Ovary (tissue), 9 donors: ENCODE data around the gene TPRG1. TPM values are rescaled to one million over a fixed set of nuclear protein-coding genes. Genes with fewer than 3 reads are reported as not detected.

Experiments
- DNase-seq, 5 donors: peaks; one replicate each; pipeline ENCODE4 v3.0.0-alpha.2; 2019 to 2020
- H3K27ac ChIP-seq, 2 donors: fragments of 200-600 bp; one replicate each; pipeline versions ENCODE4 v1.5.1 to v1.8.0; 2019 to 2022
- H3K27me3 ChIP-seq: fragments of 200-600 bp; one replicate; pipeline ENCODE4 v1.8.0; 2022
- H3K36me3 ChIP-seq: fragments of 200-600 bp; sonication (generic); one replicate; pipeline ENCODE4 v1.5.1; 2019
- H3K4me1 ChIP-seq: one replicate; pipeline ENCODE4 v1.8.1; 2013; ENCODE audit warnings: mild to moderate bottlenecking, moderate library complexity; ENCODE audit not compliant: insufficient read depth
- H3K4me3 ChIP-seq: fragments of 200-600 bp; sonication (generic); one replicate; pipeline ENCODE4 v1.5.1; 2017
- H3K9me3 ChIP-seq, 2 donors: fragments of 200-600 bp in 1 of 2; sonication (generic) in 1 of 2; one replicate each; pipeline versions ENCODE4 v1.5.1 to v1.8.1; 2013 to 2019; ENCODE audit warnings: mild to moderate bottlenecking in 1 of 2, moderate library complexity in 1 of 2
- EP300 ChIP-seq: sonication (generic); formaldehyde crosslinking; IDR thresholded peaks from one replicate; pipeline ENCODE4 v1.6.1; 2017; ENCODE audit warnings: antibody characterized with exemption
- POLR2A ChIP-seq: fragments of 450-650 bp; IDR thresholded peaks from one replicate; pipeline ENCODE4 v1.6.1; 2017; ENCODE audit warnings: antibody characterized with exemption, mild to moderate bottlenecking, moderate library complexity
- WGBS, 3 donors: extraction: QIAGEN DNeasy Blood & Tissue Kit in 1 of 3; methylation state at CpG; one replicate each; pipeline versions ENCODE4 v1.1.5 to v1.1.7; 2013 to 2017; 5-methylcytosine and 5-hydroxymethylcytosine counted together
- intact Hi-C, 4 donors: fragments of 100-400 bp; cut with DNase I; formaldehyde crosslinking; loops; one replicate each; pipeline versions ENCODE4 v1.11.0 to v1.15.1; 2022 to 2023
- polyA plus RNA-seq, 2 donors: library from polyadenylated mRNA; stranded (reverse); fragments of 200-250 nt in 1 of 2; fragments of 350-450 nt in 1 of 2; fragmentation: Illumina TruSeq in 1 of 2; extraction: RNeasy Lipid Tissue Mini Kit (QIAGEN cat#74804) in 1 of 2; gene quantifications; one replicate each; pipeline ENCODE4 v1.2.3, GENCODE V29; 2013 to 2014
- total RNA-seq, 7 donors: library from RNA; depleted of rRNA in 2 of 7; stranded (reverse); fragments of >200 nt in 2 of 7; fragmentation: NEBNext Ultra II Directional in 3 of 7; extraction: Animal tissue kit (Norgen Biotek cat#: 25700) in 3 of 7; gene quantifications; one replicate each; pipeline versions ENCODE4 v1.1.0 to v1.2.4, GENCODE V29; 2016 to 2023
- TF ChIP-seq, protein P1 (sequence below), 3 donors: fragments of 450-650 bp in 2 of 3; fragments of 200-600 bp in 1 of 3; IDR thresholded peaks; one replicate each; pipeline versions ENCODE4 v1.5.1 to v1.8.0; 2016 to 2022; ENCODE audit warnings: antibody characterized with exemption in 3 of 3, mild to moderate bottlenecking in 1 of 3
- donor health status: DM: no; HTN: no; CAD: no; lungs with moderate emphysema.
- donor health status: DM: no; HTN: no; CAD: no.
- donor health status: Bipolar disorder and iron deficiency.
- donor health status: DM: yes; HTN: yes; CAD: no.
- donor health status: DM: no; HTN: no; CAD: no.
- donor health status: DM: yes; HTN: yes; CAD: no.

The TPRG1 gene
- total and polyA plus RNA-seq, 9 donors, result 1.9 to 20.2 (median 7.5) TPM

DNA sequence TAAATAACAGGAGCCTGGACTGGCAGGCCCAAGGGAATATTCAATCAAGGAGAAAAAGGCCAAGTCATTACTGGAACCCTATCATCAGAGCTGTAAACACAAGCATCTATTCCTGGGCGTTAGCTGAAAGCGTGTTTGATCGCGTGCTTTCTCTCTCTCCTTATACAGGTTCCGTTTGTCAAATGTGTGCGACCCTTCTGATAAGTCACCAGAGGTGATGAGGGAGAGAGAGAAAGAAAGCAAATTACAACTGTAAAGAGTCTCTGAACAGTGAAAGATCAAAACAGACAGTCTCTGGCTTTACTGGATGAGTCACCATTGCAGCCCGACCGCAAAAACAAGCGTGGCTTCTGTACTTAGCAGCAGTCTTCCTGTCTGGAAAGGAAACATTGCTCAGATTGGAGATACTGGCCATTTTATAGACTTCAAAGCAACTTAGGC lies 39.5 kb upstream of the TPRG1 start:
- no peaks in the 10 kb centered on the region for H3K9me3 ChIP-seq
- WGBS, 3 donors, result 35 to 41% (median 36%) methylated on average over 9 of the region's 9 CpGs
- TF ChIP-seq, protein P1, sequence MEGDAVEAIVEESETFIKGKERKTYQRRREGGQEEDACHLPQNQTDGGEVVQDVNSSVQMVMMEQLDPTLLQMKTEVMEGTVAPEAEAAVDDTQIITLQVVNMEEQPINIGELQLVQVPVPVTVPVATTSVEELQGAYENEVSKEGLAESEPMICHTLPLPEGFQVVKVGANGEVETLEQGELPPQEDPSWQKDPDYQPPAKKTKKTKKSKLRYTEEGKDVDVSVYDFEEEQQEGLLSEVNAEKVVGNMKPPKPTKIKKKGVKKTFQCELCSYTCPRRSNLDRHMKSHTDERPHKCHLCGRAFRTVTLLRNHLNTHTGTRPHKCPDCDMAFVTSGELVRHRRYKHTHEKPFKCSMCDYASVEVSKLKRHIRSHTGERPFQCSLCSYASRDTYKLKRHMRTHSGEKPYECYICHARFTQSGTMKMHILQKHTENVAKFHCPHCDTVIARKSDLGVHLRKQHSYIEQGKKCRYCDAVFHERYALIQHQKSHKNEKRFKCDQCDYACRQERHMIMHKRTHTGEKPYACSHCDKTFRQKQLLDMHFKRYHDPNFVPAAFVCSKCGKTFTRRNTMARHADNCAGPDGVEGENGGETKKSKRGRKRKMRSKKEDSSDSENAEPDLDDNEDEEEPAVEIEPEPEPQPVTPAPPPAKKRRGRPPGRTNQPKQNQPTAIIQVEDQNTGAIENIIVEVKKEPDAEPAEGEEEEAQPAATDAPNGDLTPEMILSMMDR (IDR thresholded peaks at IDR 0.05), result no peak
- no peak for TF ChIP-seq EP300
- TF ChIP-seq POLR2A, result no peak
- H3K36me3 ChIP-seq, result no peaks in the 10 kb centered on the region
- intact Hi-C loops, result loop anchor here in 1 of 4 donors (10.0 kb wide), 1 partner anchor 1217 kb away; no protein-coding TSS in a partner anchor
- H3K4me3 ChIP-seq, result no peak overlapping the region
- no peaks in the 10 kb centered on the region for H3K4me1 ChIP-seq
- peak overlapping the region in 1 of 2 donors; percentile 19 for H3K27ac ChIP-seq
- DNase-seq, result peak in 3 of 5 donors; percentile 18 to 48 (median 46)
- no peaks in the 10 kb centered on the region for H3K27me3 ChIP-seq

DNA sequence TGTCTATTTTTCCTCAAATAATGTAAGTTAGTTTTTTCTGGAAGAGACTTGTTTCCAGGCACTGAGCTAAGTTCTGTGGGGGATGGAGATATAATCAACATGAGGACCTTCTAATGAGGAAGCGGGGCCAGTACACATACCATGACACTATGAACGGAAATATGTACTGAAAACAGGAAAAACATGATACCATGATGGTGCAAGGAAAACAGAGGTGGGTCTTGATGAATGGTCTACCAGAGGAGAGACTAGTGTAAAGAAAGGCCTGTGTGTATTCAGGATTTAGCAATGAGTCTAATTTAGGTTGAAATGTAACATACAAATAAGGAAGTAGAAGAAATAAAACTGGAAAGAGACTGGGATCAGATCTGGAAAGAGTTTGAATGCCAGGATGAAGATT lies 38.9 kb upstream of the TPRG1 start:
- Histone ChIP-seq H3K4me3 (no peak overlapping the region), H3K27ac (peak overlapping the region in 1 of 2 donors; percentile 19), H3K4me1 (no peaks in the 10 kb centered on the region), H3K27me3 (no peaks in the 10 kb centered on the region), H3K36me3 (no peaks in the 10 kb centered on the region), H3K9me3 (no peaks in the 10 kb centered on the region)
- no peak for DNase-seq
- 89 to 96% (median 96%) methylated on average over 2 of the region's 2 CpGs for WGBS, 3 donors
- intact Hi-C loops, result loop anchor here in 1 of 4 donors (10.0 kb wide), 1 partner anchor 1218 kb away; no protein-coding TSS in a partner anchor
- TF ChIP-seq, protein P1 (IDR thresholded peaks at IDR 0.05), result no peak
- no peak for TF ChIP-seq EP300
- TF ChIP-seq POLR2A, result no peak

DNA sequence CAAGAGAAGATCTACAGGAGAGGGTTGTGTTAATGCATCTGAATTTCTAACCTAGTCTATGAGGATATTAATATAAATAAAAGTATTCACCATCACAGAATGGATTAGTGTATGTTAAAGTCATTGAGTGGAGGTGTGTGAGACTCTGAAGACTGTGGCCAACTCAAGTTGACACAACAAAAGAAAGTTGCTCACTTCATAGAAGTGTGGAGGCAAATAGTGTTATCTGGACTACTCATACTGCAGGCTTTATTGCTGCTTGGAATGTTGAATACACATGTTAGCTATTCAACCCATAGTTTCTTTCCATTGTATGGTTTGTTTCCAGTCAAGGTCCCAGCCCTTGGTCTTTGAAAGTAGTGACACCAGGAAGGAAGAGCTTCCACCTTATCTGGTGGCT lies 38.0 kb upstream of the TPRG1 start:
- H3K9me3 ChIP-seq, result no peaks in the 10 kb centered on the region
- H3K36me3 ChIP-seq, result no peaks in the 10 kb centered on the region
- no peaks in the 10 kb centered on the region for H3K27me3 ChIP-seq
- no peak overlapping the region for H3K27ac ChIP-seq
- DNase-seq, result no peak
- no peak overlapping the region for H3K4me3 ChIP-seq
- H3K4me1 ChIP-seq, result no peaks in the 10 kb centered on the region
- TF ChIP-seq EP300 (no peak), POLR2A (no peak)
- TF ChIP-seq, protein P1 (IDR thresholded peaks at IDR 0.05), result no peak
- intact Hi-C loops, result loop anchor here in 1 of 4 donors (10.0 kb wide), 1 partner anchor 1219 kb away; no protein-coding TSS in a partner anchor

DNA sequence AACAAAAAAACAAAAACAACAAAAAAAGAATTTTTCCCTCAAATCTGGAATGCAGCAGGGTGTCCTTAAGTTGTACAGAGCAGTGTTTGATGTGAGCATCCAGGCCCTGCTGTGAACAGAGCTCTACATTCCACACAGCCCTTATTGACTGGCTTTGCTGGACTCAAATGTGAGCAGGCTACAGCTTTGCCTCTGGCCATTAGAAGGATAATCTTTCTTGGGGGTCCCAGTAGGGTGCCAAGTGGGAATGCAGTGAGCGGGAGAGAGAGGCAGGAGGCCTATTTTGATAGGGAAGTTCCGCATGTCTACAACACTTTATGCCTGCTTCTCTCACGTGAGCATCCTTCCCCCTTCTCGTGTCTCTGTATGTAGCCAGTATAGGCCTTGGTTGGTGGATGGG lies 34.4 kb upstream of the TPRG1 start:
- no peaks in the 10 kb centered on the region for H3K36me3 ChIP-seq
- 94 to 95% (median 94%) methylated on average over 4 of the region's 4 CpGs for WGBS, 3 donors
- intact Hi-C loops, result loop anchor here in 1 of 4 donors (10.0 kb wide), 1 partner anchor 1223 kb away; no protein-coding TSS in a partner anchor
- no peak overlapping the region for H3K27ac ChIP-seq
- DNase-seq, result no peak
- H3K27me3 ChIP-seq, result no peaks in the 10 kb centered on the region
- TF ChIP-seq, protein P1 (IDR thresholded peaks at IDR 0.05), result no peak
- no peak for TF ChIP-seq EP300
- TF ChIP-seq POLR2A, result no peak
- peaks cover 4% of the 10 kb centered on the region for H3K4me1 ChIP-seq
- H3K4me3 ChIP-seq, result no peak overlapping the region
- no peaks in the 10 kb centered on the region for H3K9me3 ChIP-seq
